Epithelial cell of esophagus (primary cell): Measurements from ENCODE around the gene CST7.

Experiments
- DNase-seq: peaks from one replicate; pipeline ENCODE4 v3.0.0; 2010; ENCODE audit warnings: low read depth
- H3K4me3 ChIP-seq: 2 replicates; pipeline ENCODE4 v1.5.1; 2011; ENCODE audit warnings: mild to moderate bottlenecking, low read length, control low read depth
- TF ChIP-seq, protein P1 (sequence below): IDR thresholded peaks from 2 replicates; pipeline ENCODE4 v1.5.1; 2011; ENCODE audit warnings: low read depth, mild to moderate bottlenecking, low read length, control low read depth, inconsistent platforms; ENCODE audit not compliant: insufficient read depth; ENCODE audit errors: missing control alignments

Gene CST7

DNA sequence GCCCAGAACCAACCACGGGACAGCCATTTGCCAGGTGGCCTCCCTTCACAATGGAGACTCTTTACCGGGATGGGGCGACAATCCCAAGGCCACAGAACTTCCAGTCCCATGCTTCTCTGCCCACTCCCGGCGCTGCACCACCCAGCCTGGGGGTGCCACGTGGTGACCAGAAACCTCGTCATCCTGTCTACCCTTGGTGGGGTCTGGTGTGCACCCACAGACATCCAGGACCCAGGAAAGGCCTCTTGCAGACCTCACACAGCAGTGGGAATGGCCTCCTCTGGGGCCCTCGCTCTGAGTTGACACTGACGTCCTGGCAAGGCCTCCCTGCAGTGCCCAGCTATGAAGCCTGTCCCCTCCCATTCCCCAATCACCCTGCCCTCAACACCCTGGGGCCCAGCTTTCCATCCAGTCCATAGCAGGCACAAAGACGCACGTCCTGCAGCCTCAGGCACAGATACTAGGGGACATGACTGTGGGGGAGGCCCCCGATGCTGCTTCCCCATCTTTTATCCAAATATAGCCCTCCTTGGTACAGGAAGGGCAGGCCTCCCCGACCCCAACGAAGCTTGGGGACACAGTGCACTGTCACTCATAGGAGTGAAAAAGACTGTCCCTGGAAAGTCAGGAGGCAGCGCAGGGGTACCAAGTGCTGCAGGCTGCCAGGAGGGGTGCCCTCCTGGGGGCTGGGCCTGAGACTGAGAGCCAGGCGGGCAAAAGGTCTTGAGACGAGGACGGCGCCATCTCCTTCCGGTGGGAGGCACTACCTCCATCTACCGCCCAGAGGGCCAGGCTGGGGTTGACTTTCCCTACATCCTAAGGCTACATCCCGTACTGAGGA lies 7.2 kb downstream of the CST7 start:
- H3K4me3 ChIP-seq, result no peak overlapping the region
- TF ChIP-seq, protein P1, sequence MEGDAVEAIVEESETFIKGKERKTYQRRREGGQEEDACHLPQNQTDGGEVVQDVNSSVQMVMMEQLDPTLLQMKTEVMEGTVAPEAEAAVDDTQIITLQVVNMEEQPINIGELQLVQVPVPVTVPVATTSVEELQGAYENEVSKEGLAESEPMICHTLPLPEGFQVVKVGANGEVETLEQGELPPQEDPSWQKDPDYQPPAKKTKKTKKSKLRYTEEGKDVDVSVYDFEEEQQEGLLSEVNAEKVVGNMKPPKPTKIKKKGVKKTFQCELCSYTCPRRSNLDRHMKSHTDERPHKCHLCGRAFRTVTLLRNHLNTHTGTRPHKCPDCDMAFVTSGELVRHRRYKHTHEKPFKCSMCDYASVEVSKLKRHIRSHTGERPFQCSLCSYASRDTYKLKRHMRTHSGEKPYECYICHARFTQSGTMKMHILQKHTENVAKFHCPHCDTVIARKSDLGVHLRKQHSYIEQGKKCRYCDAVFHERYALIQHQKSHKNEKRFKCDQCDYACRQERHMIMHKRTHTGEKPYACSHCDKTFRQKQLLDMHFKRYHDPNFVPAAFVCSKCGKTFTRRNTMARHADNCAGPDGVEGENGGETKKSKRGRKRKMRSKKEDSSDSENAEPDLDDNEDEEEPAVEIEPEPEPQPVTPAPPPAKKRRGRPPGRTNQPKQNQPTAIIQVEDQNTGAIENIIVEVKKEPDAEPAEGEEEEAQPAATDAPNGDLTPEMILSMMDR, result no peak
- no peak for DNase-seq

DNA sequence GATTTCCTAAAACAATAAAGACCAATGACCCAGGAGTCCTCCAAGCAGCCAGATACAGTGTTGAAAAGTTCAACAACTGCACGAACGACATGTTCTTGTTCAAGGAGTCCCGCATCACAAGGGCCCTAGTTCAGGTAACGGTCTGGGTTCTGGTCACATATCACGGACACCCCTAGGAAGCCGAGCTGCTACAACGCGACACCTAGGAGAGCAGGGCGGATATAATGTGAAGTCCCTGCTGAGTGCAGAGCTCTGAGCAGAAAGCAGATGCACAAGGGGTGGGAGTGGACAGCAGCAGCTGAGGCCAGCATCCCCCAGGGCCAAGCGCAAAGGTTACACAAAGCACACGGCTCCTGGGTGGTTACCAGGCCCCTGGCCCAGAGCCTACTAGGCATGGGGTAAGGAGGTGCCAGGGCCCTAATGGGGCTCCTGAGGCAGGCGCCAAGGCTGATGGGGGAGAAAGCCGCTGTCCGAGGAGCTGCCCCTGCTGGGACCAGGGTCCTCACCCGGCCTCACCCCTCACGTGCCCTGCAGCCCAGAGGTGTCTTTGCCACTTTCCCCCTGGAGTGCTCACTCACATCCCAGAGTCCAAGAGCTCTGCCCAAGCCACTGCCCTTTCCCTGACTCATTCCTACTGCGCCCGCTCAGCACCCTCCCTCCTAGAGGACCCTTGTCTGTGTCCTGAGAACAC lies 8.4 kb downstream of the CST7 start:
- no peak overlapping the region for H3K4me3 ChIP-seq
- DNase-seq, result no peak
- TF ChIP-seq, protein P1, result no peak

DNA sequence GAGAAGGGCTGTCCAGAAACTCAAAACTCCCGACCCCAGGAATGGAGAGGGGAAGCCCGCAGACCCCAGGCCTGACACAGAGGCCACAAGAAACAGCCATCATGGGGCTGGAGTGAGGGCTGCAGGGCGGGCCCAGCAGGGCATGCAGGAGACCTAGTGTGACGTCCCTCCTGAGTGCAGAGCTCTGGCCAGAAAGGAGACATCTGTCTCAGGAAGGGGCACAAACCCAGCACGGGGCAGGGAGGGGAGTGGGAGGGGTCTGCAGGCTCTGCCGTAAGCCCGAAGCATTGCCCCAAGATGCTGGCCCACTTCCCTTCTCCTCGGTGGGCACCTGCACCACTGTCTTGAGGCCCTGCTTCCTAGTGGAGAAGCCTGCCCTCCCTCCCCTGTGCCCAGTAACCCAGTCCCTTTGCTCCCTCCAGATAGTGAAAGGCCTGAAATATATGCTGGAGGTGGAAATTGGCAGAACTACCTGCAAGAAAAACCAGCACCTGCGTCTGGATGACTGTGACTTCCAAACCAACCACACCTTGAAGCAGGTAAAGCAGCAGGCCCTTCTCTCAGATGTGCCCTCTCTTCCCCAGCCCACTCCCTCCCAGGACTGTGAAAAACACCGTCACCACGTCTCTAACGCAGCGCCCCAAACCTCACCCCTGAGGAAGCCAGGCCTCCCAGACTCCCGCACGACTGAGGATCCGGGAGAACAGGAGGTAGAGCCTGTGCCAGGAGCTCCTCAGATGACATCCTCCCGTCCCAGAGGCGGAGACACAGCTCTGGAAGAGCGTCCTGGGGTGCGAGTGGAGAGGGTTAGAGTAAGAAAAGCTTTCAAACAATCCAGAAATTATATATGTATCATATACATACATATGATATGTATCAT lies 9.7 kb downstream of the CST7 start:
- DNase-seq, result no peak
- no peak overlapping the region for H3K4me3 ChIP-seq
- TF ChIP-seq, protein P1, result no peak

DNA sequence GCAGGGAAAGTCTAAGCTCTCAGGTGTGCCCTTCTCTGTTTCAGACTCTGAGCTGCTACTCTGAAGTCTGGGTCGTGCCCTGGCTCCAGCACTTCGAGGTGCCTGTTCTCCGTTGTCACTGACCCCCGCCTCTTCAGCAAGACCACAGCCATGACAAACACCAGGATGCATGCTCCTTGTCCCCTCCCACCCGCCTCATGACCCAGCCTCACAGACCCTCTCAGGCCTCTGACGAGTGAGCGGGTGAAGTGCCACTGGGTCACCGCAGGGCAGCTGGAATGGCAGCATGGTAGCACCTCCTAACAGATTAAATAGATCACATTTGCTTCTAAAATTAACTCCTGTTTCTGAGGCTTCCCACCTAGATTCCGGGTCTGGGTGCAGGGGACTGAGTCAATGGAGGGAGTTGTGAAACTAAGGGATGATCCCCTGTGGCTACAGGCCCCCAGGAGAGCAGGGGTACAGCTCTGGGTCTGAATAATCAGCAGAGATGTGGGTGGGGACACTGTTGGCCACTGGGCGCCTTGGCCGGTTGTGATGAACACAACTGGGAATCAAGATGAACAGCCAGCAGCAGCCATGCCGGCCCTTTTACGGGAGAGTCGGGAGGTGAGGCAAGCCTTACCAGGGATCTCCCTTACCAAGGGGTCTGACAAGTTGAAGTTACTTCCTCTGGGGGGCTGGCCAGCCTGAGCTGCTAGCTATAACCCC lies 10.7 kb downstream of the CST7 start:
- H3K4me3 ChIP-seq, result no peak overlapping the region
- TF ChIP-seq, protein P1, result no peak
- DNase-seq, result no peak

DNA sequence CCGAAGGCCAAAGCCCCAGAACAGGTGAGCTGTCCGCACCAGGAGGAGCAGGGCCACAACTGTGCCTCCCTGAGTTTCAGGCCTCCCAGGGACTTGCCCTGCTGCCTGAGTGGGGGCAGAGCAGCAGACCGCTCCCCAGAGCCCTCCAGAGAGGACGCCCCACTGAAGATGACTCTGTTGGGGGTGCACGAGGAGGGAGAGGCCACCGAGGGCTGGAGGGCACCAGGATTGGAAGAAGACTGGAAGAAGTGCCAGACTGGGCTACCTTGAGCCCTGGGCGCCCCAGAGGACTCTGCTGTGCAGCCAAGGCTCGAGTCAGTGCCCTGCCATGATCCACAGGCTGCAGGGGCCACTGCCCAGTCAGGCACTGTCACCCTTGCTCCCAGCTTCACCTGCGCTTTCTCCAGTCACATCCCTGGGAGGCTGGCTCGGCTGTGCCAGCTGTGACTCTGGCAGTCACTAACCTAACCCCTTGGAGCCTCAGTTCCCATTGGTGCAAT lies 11.3 kb downstream of the CST7 start:
- no peak for DNase-seq
- TF ChIP-seq, protein P1, result no peak

GRCh38 chr20:24960861-24961260 lies 11.8 kb downstream of the CST7 start:
- peak; percentile 19 for DNase-seq
- no peak overlapping the region for H3K4me3 ChIP-seq
- TF ChIP-seq, protein P1, result no peak

More for the DNA sequence above, 11.3 kb downstream of the CST7 start:
- no peak overlapping the region for H3K4me3 ChIP-seq
